ENCODE data around the gene ELMO3. TPM values are rescaled to one million over a fixed set of nuclear protein-coding genes. Genes with fewer than 3 reads are reported as not detected.

The ELMO3 gene
- total and polyA plus RNA-seq, 2 of the 13 experiments (the other 11 are each of a cell fraction or from before 2014, with no cell fraction given) = 2.6 to 4.0 TPM

DNA sequence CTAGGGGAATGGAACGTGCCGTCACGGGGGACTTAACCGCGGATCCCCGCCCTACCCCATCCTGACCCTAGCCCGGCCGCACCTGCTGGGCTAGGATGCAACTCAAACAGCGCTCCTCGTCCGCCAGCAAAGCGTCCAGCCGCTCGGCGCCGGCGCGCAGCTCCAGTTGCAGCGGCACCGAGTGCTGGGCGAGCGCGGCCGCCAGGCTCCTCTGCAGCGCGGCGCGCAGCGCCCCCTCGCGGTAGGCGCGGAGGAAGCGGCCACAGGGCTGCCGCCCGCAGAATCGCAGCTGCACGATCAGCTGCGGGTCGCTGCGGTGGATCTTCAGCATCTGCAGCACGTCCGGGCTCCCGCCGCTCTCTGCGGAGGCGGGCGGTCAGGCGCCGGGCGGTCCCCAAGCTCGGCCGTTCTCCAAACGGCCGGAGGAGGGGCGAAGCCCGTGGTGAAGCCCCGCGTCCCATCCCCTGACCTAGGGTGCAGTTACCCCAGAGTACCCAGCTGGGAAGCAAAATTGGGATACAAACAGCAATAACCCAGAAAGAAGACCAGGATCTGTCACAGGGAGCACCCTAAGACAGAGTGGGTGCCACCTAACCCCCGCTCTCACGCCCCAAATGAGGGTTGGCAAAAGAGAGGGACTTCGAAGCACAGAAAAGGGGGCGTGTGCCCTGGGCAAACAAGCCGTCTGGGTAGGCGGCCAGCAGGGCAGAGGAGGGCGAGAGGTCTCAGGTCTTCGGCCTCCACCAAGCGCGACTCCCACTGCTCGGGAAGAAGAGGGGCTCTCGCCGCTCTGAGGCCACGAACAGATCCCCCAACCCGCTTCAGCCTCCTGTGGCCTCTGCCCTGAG, 43.4 kb upstream of the ELMO3 start (continued):
- TF ChIP-seq, protein P1, sequence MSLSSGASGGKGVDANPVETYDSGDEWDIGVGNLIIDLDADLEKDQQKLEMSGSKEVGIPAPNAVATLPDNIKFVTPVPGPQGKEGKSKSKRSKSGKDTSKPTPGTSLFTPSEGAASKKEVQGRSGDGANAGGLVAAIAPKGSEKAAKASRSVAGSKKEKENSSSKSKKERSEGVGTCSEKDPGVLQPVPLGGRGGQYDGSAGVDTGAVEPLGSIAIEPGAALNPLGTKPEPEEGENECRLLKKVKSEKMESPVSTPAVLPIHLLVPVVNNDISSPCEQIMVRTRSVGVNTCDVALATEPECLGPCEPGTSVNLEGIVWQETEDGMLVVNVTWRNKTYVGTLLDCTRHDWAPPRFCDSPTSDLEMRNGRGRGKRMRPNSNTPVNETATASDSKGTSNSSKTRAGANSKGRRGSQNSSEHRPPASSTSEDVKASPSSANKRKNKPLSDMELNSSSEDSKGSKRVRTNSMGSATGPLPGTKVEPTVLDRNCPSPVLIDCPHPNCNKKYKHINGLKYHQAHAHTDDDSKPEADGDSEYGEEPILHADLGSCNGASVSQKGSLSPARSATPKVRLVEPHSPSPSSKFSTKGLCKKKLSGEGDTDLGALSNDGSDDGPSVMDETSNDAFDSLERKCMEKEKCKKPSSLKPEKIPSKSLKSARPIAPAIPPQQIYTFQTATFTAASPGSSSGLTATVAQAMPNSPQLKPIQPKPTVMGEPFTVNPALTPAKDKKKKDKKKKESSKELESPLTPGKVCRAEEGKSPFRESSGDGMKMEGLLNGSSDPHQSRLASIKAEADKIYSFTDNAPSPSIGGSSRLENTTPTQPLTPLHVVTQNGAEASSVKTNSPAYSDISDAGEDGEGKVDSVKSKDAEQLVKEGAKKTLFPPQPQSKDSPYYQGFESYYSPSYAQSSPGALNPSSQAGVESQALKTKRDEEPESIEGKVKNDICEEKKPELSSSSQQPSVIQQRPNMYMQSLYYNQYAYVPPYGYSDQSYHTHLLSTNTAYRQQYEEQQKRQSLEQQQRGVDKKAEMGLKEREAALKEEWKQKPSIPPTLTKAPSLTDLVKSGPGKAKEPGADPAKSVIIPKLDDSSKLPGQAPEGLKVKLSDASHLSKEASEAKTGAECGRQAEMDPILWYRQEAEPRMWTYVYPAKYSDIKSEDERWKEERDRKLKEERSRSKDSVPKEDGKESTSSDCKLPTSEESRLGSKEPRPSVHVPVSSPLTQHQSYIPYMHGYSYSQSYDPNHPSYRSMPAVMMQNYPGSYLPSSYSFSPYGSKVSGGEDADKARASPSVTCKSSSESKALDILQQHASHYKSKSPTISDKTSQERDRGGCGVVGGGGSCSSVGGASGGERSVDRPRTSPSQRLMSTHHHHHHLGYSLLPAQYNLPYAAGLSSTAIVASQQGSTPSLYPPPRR (CRISPR knock-in tag; IDR thresholded peaks at IDR 0.05; ENCODE audit: borderline replicate concordance) = no peak
- TF ChIP-seq ZNF251 (CRISPR knock-in tag; IDR thresholded peaks at IDR 0.05) (no peak), HOXA5 (CRISPR knock-in tag; IDR thresholded peaks at IDR 0.05) (no peak), ZFAT (CRISPR knock-in tag; conservative IDR thresholded peaks at IDR 0.05) (no peak), ZC3H4 (CRISPR knock-in tag; IDR thresholded peaks at IDR 0.05; ENCODE audit: borderline replicate concordance) (no peak), TRIM24 (CRISPR knock-in tag; IDR thresholded peaks at IDR 0.05) (no peak), ZNF350 (CRISPR knock-in tag; IDR thresholded peaks at IDR 0.05; ENCODE audit: borderline replicate concordance, low read depth) (no peak), ZNF10 (CRISPR knock-in tag; IDR thresholded peaks at IDR 0.05; ENCODE audit: borderline replicate concordance, low read depth) (no peak), PCBP1 (IDR thresholded peaks at IDR 0.05; ENCODE audit: borderline replicate concordance, low read depth, low read length) (no peak), HES4 (CRISPR knock-in tag; IDR thresholded peaks at IDR 0.05; ENCODE audit: borderline replicate concordance) (no peak), MXI1 (IDR thresholded peaks at IDR 0.05; ENCODE audit: borderline replicate concordance, low read depth, low read length) (peak; percentile 62; the same call in 1 of the 3 replicates), NR2F1 (CRISPR knock-in tag; IDR thresholded peaks at IDR 0.05) (no peak)
- TF ChIP-seq, protein P2, sequence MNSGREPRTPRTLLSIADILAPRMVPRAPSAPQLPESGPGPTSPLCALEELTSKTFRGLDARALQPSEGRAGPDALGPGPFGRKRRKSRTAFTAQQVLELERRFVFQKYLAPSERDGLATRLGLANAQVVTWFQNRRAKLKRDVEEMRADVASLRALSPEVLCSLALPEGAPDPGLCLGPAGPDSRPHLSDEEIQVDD (CRISPR knock-in tag; IDR thresholded peaks at IDR 0.05; ENCODE audit: borderline replicate concordance) = no peak
- TF ChIP-seq, protein P3, sequence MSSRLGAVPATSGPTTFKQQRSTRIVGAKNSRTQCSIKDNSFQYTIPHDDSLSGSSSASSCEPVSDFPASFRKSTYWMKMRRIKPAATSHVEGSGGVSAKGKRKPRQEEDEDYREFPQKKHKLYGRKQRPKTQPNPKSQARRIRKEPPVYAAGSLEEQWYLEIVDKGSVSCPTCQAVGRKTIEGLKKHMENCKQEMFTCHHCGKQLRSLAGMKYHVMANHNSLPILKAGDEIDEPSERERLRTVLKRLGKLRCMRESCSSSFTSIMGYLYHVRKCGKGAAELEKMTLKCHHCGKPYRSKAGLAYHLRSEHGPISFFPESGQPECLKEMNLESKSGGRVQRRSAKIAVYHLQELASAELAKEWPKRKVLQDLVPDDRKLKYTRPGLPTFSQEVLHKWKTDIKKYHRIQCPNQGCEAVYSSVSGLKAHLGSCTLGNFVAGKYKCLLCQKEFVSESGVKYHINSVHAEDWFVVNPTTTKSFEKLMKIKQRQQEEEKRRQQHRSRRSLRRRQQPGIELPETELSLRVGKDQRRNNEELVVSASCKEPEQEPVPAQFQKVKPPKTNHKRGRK (CRISPR knock-in tag; IDR thresholded peaks at IDR 0.05) = no peak
- TF ChIP-seq, protein P4, sequence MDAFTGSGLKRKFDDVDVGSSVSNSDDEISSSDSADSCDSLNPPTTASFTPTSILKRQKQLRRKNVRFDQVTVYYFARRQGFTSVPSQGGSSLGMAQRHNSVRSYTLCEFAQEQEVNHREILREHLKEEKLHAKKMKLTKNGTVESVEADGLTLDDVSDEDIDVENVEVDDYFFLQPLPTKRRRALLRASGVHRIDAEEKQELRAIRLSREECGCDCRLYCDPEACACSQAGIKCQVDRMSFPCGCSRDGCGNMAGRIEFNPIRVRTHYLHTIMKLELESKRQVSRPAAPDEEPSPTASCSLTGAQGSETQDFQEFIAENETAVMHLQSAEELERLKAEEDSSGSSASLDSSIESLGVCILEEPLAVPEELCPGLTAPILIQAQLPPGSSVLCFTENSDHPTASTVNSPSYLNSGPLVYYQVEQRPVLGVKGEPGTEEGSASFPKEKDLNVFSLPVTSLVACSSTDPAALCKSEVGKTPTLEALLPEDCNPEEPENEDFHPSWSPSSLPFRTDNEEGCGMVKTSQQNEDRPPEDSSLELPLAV (CRISPR knock-in tag; conservative IDR thresholded peaks at IDR 0.05; ENCODE audit: low read depth) = no peak
- TF ChIP-seq, protein P5, sequence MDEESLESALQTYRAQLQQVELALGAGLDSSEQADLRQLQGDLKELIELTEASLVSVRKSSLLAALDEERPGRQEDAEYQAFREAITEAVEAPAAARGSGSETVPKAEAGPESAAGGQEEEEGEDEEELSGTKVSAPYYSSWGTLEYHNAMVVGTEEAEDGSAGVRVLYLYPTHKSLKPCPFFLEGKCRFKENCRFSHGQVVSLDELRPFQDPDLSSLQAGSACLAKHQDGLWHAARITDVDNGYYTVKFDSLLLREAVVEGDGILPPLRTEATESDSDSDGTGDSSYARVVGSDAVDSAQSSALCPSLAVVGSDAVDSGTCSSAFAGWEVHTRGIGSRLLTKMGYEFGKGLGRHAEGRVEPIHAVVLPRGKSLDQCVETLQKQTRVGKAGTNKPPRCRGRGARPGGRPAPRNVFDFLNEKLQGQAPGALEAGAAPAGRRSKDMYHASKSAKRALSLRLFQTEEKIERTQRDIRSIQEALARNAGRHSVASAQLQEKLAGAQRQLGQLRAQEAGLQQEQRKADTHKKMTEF (CRISPR knock-in tag; IDR thresholded peaks at IDR 0.05) = peak; percentile 69; the same call in 1 of the 2 replicates

Data from HepG2 (cell line).